Heart left ventricle (tissue), 16 donors: Measurements from ENCODE around the gene DTWD2. TPM values are rescaled to one million over a fixed set of nuclear protein-coding genes. Genes with fewer than 3 reads are reported as not detected.
A peak's percentile ranks its signal among the peaks of the same experiment; 100 is the strongest.

Experiments
- ATAC-seq, 4 donors: fragments of 200-7000 bp; cut with Tn5 transposase; one replicate each; pipeline ENCODE4 v1.9.1; 2020 to 2022; ENCODE audit warnings: moderate library complexity in 4 of 4, mild to moderate bottlenecking in 3 of 4, moderate number of reproducible peaks in 1 of 4
- DNase-seq, 5 donors: peaks; one replicate each; pipeline ENCODE4 v3.0.0-alpha.2; 2020
- H3K27ac ChIP-seq, 12 donors: fragments of 200-600 bp; sonication (generic) in 4 of 12; one replicate each; pipeline versions ENCODE4 v1.5.0 to v1.8.0; 2016 to 2022; ENCODE audit warnings: mild to moderate bottlenecking in 2 of 12
- H3K27me3 ChIP-seq, 9 donors: fragments of 200-600 bp; sonication (generic) in 2 of 9; one replicate each; pipeline versions ENCODE4 v1.5.1 to v1.8.0; 2016 to 2022; ENCODE audit warnings: mild to moderate bottlenecking in 3 of 9
- H3K36me3 ChIP-seq, 9 donors: fragments of 200-600 bp; sonication (generic) in 2 of 9; one replicate each; pipeline versions ENCODE4 v1.5.0 to v1.8.0; 2018 to 2022; ENCODE audit warnings: mild to moderate bottlenecking in 2 of 9
- H3K4me1 ChIP-seq, 12 donors: fragments of 200-600 bp; sonication (generic) in 4 of 12; one replicate each; pipeline versions ENCODE4 v1.5.0 to v1.8.0; 2016 to 2022; ENCODE audit warnings: mild to moderate bottlenecking in 3 of 12
- H3K4me3 ChIP-seq, 12 donors: fragments of 200-600 bp; sonication (generic) in 4 of 12; one replicate each; pipeline versions ENCODE4 v1.5.0 to v1.8.0; 2017 to 2022; ENCODE audit warnings: mild to moderate bottlenecking in 9 of 12, moderate library complexity in 4 of 12
- H3K9me3 ChIP-seq, 12 donors: fragments of 200-600 bp; sonication (generic) in 4 of 12; one replicate each; pipeline versions ENCODE4 v1.5.0 to v1.8.0; 2016 to 2022; ENCODE audit warnings: mild to moderate bottlenecking in 1 of 12
- POLR2A ChIP-seq, 2 donors: fragments of 450-650 bp; IDR thresholded peaks; one replicate each; pipeline ENCODE4 v1.6.1; 2017; ENCODE audit warnings: antibody characterized with exemption in 2 of 2, mild to moderate bottlenecking in 2 of 2, moderate library complexity in 2 of 2
- WGBS, 4 donors: extraction: QIAGEN DNeasy Blood & Tissue Kit in 2 of 4; methylation state at CpG; one replicate each; pipeline versions ENCODE4 v1.1.5 to v1.1.7; 2013 to 2018; 5-methylcytosine and 5-hydroxymethylcytosine counted together
- intact Hi-C, 10 donors: fragments of 100-400 bp; cut with DNase I; formaldehyde crosslinking; loops; one replicate each; pipeline versions ENCODE4 v1.11.1 to v1.14.2; 2022
- polyA plus RNA-seq, 2 donors: library from polyadenylated mRNA; stranded (reverse); fragments of 200-250 nt; gene quantifications; one replicate each; pipeline ENCODE4 v1.2.3, GENCODE V29; 2013
- total RNA-seq, 9 donors: library from RNA; depleted of rRNA in 2 of 9; stranded (reverse); fragments of >200 nt in 2 of 9; fragmentation: NEBNext Ultra II Directional in 3 of 9; extraction: Animal tissue kit (Norgen Biotek cat#: 25700) in 3 of 9; gene quantifications; one replicate each; pipeline versions ENCODE4 v1.1.0 to v1.2.4, GENCODE V29; 2016 to 2023
- TF ChIP-seq, protein P1 (sequence below), 12 donors: fragments of 200-600 bp; sonication (generic) in 4 of 12; IDR thresholded peaks; one replicate each; pipeline versions ENCODE4 v1.5.0 to v1.8.0; 2018 to 2022; ENCODE audit warnings: antibody characterized with exemption in 12 of 12, mild to moderate bottlenecking in 5 of 12
- donor health status: ischemic (EF 13 %, LVEDD 7.1; RV severe dilation, severe dysfunction).
- donor health status: healthy with polysubstance abuse.
- donor health status: DM: no; HTN: yes; CAD: no.
- donor health status: DM: no; HTN: no; CAD: no.
- donor health status: ischemic (EF 25% LVEDD 6.9; RV normal size, moderate dysfunction).
- donor health status: ischemic (EF 25% LVEDD 5.7; RV mildly dilated, moderate dysfunction).
- donor health status: healthy.
- donor health status: DM: yes; HTN: yes; CAD: no.
- donor health status: ischemic (EF 35%, LVEDD 5.7; RV mildly dilated, moderate dysfunction).
- donor health status: nonischemic (EF 11% LVEDD 7.7; RV severe dilation, severe dysfunction).
- donor health status: DM: yes; HTN: yes; CAD: no.
- donor health status: PGD.
- donor health status: ischemic (EF 29% LVEDD 5.4; RV normal size, mild dysfunction).
- donor health status: nonischemic (EF 23%, LVEDD 6.1; RV moderate dilation, normal function).

DTWD2 gene
- total and polyA plus RNA-seq, 11 donors: 3.2 to 16.0 (median 11.7) TPM

GRCh38 chr5:118796081-118796480 is 192.3 kb downstream of the DTWD2 start:
- Histone ChIP-seq H3K36me3 (no peaks in the 10 kb centered on the region), H3K4me1 (peaks cover 0 to 12% (median 7%) of the 10 kb centered on the region in 12 donors), H3K9me3 (peaks cover 0 to 6% (median 0%) of the 10 kb centered on the region in 12 donors), H3K4me3 (no peak overlapping the region), H3K27ac (no peak overlapping the region), H3K27me3 (no peaks in the 10 kb centered on the region)
- no peak for ATAC-seq
- TF ChIP-seq POLR2A (IDR thresholded peaks at IDR 0.05): no peak
- WGBS, 4 donors: 82 to 98% (median 88%) methylated on average over 3 of the region's 3 CpGs
- intact Hi-C loops: loop anchor here in 4 of 10 donors (10.0 kb wide), 1 partner anchor 1341 kb away; no protein-coding TSS in a partner anchor
- DNase-seq: no peak

DNA sequence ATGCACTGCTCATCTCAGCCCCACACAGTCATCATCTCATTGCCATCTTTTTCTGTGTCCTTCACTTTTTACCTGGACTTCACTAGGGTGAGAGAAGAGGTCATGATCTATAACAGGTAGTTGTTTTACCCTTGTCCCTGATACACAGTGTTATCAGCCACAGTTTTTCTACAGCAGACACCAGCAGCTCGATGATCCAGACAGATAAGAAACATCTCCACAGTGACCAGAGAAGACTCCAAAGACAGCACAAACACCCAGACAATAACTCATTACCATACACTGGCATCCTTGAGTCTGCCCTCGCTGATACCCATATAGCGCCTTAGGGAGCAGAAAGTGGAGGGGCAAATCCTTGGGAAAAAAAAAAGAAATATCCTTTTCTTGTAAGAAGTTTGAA is 194.1 kb downstream of the DTWD2 start:
- peaks cover 0 to 6% (median 0%) of the 10 kb centered on the region in 12 donors for H3K9me3 ChIP-seq
- DNase-seq (no peak), ATAC-seq (no peak)
- TF ChIP-seq POLR2A (IDR thresholded peaks at IDR 0.05): no peak
- TF ChIP-seq, protein P1, sequence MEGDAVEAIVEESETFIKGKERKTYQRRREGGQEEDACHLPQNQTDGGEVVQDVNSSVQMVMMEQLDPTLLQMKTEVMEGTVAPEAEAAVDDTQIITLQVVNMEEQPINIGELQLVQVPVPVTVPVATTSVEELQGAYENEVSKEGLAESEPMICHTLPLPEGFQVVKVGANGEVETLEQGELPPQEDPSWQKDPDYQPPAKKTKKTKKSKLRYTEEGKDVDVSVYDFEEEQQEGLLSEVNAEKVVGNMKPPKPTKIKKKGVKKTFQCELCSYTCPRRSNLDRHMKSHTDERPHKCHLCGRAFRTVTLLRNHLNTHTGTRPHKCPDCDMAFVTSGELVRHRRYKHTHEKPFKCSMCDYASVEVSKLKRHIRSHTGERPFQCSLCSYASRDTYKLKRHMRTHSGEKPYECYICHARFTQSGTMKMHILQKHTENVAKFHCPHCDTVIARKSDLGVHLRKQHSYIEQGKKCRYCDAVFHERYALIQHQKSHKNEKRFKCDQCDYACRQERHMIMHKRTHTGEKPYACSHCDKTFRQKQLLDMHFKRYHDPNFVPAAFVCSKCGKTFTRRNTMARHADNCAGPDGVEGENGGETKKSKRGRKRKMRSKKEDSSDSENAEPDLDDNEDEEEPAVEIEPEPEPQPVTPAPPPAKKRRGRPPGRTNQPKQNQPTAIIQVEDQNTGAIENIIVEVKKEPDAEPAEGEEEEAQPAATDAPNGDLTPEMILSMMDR (IDR thresholded peaks at IDR 0.05): no peak
- no peak overlapping the region for H3K4me3 ChIP-seq
- H3K36me3 ChIP-seq: no peaks in the 10 kb centered on the region
- 82 to 89% (median 87%) methylated on average over 3 of the region's 3 CpGs for WGBS, 4 donors
- H3K27ac ChIP-seq: no peak overlapping the region
- H3K4me1 ChIP-seq: peaks cover 0 to 12% (median 7%) of the 10 kb centered on the region in 12 donors
- intact Hi-C loops: loop anchor here in 6 of 10 donors (5.0 to 10.0 kb wide), 3 partner anchors 1202 to 1339 kb away; no protein-coding TSS in a partner anchor
- H3K27me3 ChIP-seq: no peaks in the 10 kb centered on the region

DNA sequence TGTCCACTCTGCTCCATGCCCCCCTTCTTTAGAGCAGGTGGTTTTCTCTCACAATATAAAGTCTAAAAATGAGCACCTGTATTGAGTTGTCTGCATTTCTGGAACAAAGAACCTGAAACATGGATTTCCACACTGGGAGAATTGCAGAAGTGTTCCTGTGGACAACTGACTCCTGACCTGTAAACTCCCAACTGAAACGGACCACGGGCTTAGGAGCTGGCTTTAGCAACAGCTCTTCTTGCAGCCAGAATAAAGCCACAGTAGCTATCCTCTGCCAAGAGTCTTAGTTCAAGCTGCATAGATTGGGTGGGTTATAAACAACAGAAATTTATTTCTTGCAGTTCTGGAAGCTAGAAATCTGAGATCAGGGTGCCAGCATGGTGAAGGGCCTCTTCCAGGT is 194.7 kb downstream of the DTWD2 start:
- no peak for TF ChIP-seq POLR2A (IDR thresholded peaks at IDR 0.05)
- TF ChIP-seq, protein P1 (IDR thresholded peaks at IDR 0.05): no peak
- ATAC-seq (no peak), DNase-seq (no peak)
- Histone ChIP-seq H3K4me3 (no peak overlapping the region), H3K36me3 (no peaks in the 10 kb centered on the region), H3K27me3 (no peaks in the 10 kb centered on the region), H3K9me3 (peaks cover 0 to 6% (median 0%) of the 10 kb centered on the region in 12 donors), H3K27ac (no peak overlapping the region), H3K4me1 (peaks cover 0 to 12% (median 7%) of the 10 kb centered on the region in 12 donors)
- 7 to 45% (median 32%) methylated on average over 2 of the region's 2 CpGs for WGBS, 4 donors
- intact Hi-C loops: loop anchor here in 8 of 10 donors (2.0 to 10.0 kb wide), 4 partner anchors 1201 to 1339 kb away; no protein-coding TSS in a partner anchor

GRCh38 chr5:118793091-118793490 is 195.3 kb downstream of the DTWD2 start:
- Histone ChIP-seq H3K4me1 (peaks cover 0 to 12% (median 7%) of the 10 kb centered on the region in 12 donors), H3K27ac (no peak overlapping the region), H3K27me3 (no peaks in the 10 kb centered on the region), H3K9me3 (peaks cover 0 to 2% (median 0%) of the 10 kb centered on the region in 12 donors), H3K36me3 (no peaks in the 10 kb centered on the region), H3K4me3 (no peak overlapping the region)
- ATAC-seq (peak in 1 of 4 donors; percentile 22), DNase-seq (no peak)
- 60 to 61% (median 61%) methylated on average over 3 of the region's 3 CpGs for WGBS, 4 donors
- intact Hi-C loops: loop anchor here in 8 of 10 donors (2.0 to 10.0 kb wide), 4 partner anchors 1201 to 1338 kb away; no protein-coding TSS in a partner anchor
- TF ChIP-seq POLR2A (IDR thresholded peaks at IDR 0.05): no peak
- TF ChIP-seq, protein P1 (IDR thresholded peaks at IDR 0.05): no peak
